DMS114 treated with DMSO at 0.1 percent for 48 hours (cell line): ENCODE data around the gene RGMA.
"Not testable (repeated sequence)": the region's sequence is repeated elsewhere in the genome, so short reads cannot be mapped to it uniquely, and the experiment has no call there.

Source experiments
- DNase-seq: peaks from one replicate; lab custom pipeline; 2025; ENCODE audit not compliant: unreplicated experiment; lab: John Stamatoyannopoulos, UW

Gene RGMA

DNA sequence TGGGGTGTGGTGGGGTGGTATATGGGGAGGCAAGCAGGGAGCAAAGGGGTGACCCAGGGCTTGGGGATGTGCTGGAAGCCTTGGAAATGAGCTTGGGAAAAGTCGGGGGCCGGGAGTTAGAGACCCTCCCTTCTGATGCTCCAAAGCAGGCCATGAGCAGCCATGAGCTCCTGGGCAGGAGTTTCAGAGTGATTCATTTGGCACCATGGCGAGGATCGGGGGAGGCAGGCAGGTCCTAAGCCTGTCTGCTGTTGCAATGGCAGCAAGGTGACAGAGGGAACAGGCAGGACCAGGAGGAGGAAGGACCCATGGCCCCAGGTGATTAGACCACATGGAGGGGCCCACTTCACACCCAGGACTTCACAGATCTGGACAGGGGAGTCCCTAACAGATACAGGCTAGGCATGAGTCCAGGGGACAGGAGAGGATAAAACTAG lies 21.3 kb downstream of the RGMA start:
- no peak for DNase-seq

DNA sequence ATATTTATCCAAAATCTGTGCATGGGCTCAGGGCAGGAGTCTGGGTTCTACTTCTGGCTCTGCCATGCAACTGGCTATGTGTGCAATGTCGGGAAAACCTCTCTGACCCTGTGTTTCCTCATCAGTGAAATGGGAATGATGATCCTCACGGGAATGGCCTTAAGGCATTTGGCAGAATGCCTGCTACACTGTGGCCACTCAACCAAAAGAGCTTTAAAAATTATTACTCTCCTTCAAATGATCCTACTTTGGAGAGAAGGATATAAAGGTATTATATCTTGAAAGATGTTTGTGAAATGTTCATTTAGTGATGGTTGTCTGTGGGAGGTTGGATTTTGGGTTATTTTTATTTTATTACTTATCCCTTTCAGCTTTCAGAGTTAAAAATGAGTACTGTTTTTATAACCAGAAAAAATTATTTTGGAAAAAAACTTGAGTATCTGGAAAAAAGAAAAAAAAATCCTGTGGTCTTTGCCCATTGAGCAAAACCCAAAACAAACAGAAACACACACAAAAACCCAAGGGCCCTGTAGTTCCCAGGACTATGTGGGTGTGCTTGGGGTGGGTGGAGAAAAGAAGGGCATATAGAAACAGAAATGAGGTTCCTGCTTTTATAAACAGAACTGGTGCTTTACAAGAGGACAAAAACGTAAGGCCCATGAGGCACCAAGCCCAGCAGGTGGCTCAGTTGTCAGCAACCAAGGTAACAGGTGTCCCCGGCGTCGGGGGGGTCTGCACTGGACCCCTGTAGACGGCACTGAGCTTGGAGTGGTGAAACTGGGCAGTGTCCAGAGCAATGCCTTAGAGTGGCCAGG lies 22.0 kb downstream of the RGMA start:
- no peak for DNase-seq

DNA sequence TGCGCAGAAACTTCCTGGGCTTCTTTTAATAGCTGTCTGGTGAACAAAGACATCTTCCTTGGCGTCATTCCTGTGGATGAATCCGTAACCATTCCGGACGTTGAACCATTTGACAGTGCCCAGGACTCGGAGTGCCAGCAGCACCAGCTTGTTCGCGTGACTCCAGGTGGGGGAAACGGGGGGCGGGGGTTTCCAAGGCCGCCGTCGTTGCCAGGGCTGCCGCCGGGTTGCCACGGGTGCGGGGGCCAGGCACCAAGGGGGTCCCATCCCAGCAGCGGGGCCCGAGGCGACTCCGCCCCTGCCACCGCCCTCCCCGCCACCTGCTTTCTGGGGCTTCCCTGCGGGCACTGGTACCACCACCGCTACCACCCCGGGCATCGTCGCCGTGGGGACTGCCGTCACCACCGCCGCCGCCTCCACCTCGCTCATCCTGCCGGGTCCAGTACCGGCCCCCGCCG lies 22.8 kb downstream of the RGMA start:
- DNase-seq = no peak

GRCh38 chr15:93065641-93066045 lies 23.4 kb downstream of the RGMA start:
- no peak for DNase-seq

DNA sequence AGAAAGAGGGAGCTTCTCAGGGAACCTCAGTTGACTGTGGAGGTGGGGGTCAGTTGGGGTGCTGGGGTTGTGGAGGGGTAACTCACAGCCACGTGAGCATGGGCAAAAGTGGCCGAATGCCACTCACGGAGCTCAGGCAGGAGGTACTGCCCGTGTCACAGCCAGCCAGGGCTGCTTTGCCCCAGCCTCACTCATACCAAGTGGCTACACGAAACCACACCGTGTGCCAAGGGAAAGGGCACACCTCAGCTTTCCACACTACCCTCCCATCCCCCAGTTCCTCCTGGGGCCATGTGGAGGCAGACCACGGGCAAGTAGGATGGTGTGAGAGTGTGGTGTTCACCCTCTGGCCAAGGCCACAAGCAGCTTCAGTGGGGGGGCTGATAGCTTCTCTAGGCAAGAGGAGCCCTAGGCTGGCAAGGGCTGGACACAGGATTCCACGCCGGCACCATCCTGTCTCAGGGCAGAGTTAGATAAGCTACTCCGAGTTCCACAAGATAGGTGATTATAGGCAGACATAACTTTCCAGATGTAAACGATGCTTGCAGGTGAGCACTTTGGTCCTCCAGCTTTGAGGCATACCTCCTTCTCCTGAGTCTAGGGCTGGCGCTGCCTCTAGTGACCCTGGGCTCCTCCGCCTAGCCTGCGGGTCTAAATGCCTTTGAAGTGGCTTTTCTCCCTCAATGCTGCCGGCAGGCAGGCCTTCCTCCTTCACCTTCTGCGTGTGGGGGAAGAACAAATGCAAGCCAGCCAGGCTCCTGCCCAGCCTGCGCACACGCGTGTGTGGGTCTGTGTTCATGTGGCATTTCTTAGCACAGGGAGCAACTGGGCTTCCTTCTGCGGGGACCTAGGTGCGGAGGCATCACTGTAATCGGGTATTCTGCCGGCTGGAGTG lies 25.0 kb downstream of the RGMA start:
- no peak for DNase-seq

DNA sequence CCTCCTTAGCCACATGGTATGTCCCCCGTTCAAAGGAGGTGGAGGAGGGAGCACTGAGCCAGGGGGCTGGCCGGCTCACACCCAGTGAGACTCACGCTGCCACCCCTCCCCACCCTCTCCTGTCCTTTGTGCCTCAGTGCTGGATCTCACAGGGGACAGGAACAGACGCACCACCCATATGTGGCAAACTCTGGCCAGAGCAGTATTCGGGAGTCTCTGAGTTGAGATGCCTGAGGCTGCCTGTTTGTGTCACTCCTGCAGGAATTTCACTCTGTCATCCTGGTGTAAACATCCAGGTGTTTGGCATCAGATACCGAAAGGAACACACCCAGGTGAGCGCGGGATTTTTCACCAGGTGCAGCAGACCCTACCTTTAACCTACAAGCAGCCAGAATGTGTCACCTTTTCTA lies 25.7 kb downstream of the RGMA start:
- DNase-seq = no peak

DNA sequence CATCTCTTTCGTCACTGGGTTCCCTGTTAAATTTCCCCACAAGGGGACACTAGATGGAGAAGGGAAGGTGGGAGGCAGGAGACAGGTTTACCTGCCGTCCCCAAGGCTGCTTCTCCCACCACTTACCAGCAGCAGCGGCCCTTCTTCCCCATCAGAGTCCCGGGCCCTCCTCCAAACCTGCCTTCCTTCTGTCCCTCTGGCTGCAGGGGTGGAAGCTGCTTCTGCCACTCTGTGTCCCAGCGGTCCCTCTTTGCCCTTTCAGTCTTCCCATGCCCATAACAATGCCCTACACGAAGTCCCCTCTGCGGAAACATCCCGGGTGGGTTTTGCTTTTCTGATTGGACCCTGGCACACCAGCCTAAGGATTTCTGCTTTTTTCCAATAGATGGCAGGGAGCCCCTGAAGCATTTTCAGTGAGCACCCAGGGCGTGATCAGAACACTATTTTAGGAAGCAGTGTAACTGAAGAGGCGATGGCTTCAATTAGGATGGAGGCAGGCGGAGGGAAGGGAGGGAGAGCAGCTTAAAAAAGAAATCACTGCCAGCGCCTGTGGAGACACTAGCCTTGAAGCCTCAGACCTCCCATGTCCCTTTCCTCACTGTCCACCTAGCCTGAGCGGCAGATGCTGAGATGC lies 26.3 kb downstream of the RGMA start:
- not testable (repeated sequence) for DNase-seq

- no peak for DNase-seq
Measured at GRCh38 chr15:93060336-93061248, 28.4 kb downstream of the RGMA start.

- no peak for DNase-seq
Measured at GRCh38 chr15:93059442-93059841, 29.6 kb downstream of the RGMA start.

- no peak for DNase-seq
Measured at GRCh38 chr15:93058904-93059427, 30.0 kb downstream of the RGMA start.

GRCh38 chr15:93058128-93058527 lies 30.9 kb downstream of the RGMA start:
- no peak for DNase-seq

- DNase-seq = no peak
Measured at GRCh38 chr15:93057618-93058017, 31.4 kb downstream of the RGMA start.

DNA sequence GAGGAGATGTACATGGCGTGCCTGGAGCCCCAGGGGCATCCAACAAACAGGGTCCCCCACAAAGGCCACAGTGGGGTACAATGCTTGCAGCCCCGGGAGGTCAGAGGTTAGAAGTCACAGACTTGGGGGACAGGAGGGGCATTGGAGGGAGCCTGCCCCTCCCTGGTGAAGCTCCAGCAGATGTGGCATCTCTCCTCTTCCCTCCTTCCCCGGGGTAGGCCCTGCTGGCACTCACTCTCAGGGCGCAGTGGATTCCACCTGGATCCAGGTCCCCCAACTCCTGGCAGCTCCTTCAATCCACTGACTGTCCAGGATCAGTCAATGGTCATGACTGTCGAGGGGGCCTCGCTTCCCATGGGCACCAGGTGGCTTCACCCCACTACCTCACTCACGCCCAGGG lies 32.2 kb downstream of the RGMA start:
- no peak for DNase-seq

DNA sequence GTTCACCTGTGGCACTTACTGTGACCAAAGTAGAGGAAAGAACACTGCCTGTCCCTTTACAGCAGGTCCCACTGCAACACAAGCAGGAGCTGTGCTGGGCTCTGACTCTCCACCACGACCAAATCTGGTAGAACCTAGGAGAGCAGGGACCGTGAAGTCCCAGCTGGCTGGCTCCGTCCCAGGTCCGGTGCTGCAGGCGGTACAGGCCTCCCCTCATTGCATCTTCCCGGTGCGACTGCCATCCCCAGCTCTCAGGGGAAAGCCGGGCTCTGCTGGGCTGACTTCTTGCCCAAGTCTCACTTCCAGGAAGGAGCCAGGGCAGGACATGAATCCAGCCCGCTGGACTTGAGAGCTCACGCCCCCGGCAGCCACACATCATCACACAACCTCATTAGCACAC lies 33.8 kb downstream of the RGMA start:
- no peak for DNase-seq

- no peak for DNase-seq
Measured at GRCh38 chr15:93052090-93052879, 36.7 kb downstream of the RGMA start.

- DNase-seq = no peak
Measured at GRCh38 chr15:93051236-93052089, 37.5 kb downstream of the RGMA start.

DNA sequence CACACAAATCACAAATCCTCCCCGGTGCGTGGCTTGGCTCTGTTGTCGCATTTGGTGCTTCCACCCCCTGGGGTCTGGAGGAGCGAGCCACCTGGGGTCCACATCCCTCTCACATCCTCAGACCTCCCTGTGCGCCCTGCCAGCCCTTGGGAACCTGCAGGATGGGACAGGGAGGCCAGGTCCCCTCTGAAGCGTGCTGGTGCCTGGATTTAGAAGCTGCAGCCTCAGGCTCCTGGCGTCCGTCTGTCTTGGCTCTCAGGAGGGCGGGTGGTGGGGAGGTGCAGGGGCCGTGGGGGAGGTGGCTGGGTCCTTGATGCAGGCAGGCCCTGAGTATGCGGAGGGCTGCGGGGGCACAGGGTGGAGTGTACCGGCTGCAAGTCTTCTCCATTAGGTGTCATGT lies 38.4 kb downstream of the RGMA start:
- DNase-seq = no peak

DNA sequence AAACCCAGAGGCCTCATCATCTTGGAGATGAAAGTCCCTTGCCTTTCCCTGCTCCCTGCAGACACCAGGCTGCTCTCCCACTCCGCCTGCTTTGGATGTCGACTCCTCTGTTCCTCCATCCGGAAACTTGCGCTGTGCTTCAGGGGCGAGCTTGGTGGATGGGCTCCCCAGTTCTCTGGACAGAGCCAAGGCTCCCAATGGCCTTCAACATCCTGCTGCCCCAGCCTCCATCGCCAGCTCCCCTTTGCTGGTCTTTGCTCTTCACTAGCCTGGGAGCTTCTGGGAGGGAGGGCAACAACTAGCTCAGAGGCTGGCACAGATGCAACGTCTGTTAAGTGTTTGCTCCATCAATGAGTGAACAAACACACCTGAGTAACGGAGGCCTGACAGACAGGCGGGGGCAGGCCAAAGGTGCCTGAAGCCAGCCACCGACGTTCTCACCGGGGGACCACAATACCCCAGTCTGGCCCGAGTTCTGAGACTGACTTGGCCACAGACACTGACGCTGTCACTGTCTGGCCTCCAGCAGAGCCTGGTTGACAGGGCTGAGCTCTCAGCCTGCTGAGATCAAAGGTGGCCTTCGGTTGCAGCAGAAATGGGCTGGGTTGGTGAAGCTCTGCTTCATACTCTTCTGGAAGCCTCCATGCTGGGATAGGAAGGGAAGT lies 39.0 kb downstream of the RGMA start:
- DNase-seq = no peak
